Stimulated activated CD8-positive, alpha-beta memory T cell treated with anti-CD3 and anti-CD28 coated beads, Interleukin-15, amount 100 ng/mL, for 1 hour (primary cell): ENCODE data around the gene METTL26.
A peak's percentile ranks its signal among the peaks of the same experiment; 100 is the strongest.
"Not testable (repeated sequence)": the region's sequence is repeated elsewhere in the genome, so short reads cannot be mapped to it uniquely, and the experiment has no call there.

Source experiments
- DNase-seq: peaks from one replicate; pipeline ENCODE4 v3.0.0-alpha.2; 2020; ENCODE audit warnings: low read depth

The METTL26 gene

DNA sequence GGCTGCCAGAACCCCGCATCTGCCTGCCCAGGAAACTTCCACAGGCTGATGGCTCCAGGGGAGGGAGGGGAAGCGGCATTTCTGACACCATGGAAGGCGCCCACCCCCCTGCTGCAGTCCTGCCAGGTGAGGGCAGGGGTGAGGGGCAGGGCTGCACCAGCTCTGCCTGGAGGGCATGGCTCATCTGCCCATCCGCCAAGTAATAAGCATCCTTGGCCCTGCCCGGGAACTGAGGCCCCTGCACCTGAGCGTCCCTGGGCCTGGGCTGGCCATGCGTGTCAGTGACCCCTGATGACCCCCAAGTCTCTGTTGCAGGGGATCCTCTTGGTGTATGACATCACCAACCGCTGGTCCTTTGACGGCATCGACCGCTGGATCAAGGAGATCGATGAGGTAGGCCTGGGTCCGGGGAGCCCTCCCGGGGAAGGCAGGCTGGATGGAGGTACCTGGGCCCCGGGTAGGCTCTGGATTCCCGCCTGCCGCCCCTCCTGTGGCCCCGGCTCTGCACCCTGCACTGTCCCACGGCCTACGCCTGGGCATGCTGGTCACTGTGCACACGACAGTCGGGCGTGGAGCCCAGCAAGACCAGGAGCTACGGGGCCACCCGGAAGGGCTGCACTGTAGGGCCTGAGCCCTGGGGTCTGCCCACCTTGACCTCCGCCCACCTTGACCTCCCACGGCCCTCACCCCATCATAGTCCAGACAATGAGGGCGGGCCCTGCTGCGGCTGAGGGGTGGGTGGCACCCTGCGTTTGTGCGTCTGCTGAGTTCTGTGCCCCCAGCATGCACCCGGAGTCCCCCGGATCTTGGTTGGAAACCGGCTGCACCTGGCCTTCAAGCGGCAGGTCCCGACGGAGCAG, 10.8 kb downstream of the METTL26 start:
- no peak for DNase-seq

DNA sequence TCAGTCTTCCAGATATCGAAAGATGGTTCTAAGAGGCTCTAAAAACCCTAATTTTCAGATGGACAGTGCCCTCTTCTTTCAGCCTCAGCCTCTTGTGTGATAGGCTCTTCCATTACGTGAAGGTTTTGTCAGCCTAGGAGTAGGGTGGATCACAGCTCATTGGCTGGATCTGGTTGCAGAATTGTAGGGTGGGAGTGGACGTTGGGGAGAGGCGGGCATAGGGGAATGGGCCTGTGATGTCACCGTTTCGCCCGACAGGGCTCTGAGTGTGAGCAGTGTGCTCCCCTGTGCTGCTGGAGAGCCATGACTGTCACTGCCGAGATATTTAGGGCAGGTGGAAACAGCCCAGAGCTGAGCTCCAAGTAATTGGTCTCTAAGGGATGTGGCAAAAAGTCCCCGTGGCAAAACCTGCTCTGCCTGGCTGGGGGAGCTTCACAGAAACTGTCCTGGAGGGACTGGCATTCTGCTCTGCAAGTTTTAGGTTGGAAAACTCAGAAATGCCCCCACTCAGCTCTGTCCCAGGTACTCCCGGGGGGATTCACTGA, 11.5 kb downstream of the METTL26 start:
- no peak for DNase-seq

DNA sequence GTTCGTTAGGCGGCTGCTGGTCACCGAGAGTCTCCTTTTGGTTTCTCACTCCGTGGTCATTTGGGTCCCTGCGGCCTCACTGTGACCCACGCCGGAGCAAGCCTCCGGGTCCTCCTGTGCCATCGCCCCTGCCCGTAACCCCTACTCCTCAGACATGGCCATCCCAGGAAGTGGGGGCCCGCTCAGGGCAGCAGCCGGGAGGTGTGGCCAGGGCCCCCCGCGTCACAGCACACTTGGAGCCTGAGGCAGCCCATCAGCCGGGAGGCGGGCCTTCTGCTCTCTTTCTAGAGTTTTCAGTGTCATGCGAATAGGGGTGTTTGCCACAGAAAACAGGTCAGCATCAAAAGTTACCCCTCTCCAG, 13.2 kb downstream of the METTL26 start:
- no peak for DNase-seq

DNA sequence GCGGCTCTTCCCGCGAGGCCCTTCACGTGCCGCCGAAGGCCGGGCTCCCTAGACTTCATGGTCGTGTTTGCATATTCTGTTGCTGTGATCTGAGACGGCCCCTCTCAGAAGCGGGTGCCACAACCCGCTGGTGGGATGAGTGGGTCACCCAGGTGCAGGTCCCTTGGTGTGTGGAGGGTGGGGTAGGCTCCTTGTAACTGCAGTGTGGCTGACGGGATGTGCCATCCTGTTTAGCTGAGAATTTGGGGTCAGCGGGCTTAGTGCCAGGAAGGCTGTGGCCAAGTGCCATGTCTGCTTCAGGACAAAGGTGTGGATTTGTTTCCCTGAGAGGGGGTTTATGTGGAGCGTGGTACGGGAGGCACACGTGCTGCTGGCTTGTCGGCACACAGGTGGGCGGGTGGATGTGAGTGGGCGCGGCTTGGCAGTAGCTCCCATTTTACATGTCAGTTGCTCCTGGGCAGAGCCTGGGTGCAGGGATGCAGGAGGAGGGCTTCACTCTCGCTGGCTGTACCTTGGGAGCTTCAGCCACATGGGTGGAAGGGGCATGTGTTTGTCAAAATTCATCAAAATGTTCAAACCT, 14.5 kb downstream of the METTL26 start:
- DNase-seq = no peak

DNA sequence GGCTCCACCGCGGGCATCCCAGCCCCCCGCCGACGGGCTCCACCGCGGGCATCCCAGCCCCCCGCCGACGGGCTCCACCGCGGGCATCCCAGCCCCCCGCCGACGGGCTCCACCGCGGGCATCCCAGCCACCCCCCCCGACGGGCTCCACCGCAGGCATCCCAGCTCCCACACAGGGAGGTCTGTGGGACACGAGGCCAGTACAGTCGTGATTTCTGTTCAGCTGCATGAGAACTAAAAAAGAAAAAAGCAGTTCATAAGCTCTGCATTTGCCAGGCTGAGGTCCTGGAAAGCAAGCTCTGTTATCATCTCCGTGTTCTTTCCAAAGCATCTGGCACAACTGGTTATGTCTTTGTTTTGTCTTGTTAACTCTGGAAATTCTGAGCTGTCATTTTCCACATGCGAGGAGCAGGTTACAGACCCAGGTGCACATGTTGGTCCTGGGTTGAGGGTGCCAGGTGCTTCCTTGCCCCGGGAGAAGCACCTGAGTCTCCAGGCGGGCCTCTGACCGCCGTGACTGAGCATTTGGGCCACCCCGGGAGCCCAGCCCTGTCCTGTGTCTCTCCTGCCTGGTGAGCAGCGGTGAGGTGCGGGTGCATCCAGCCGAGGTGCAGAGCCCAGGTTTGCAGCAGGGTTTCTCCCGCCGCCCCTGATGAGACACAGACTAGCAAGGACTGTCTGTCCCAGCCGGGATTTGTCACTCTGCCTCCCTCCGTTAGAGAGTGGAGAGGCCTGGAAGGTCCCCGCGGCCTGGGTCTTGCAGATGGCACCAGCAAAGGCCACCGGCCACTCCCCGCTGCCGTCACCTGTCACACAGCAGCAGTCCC, 15.2 kb downstream of the METTL26 start:
- no peak for DNase-seq

DNA sequence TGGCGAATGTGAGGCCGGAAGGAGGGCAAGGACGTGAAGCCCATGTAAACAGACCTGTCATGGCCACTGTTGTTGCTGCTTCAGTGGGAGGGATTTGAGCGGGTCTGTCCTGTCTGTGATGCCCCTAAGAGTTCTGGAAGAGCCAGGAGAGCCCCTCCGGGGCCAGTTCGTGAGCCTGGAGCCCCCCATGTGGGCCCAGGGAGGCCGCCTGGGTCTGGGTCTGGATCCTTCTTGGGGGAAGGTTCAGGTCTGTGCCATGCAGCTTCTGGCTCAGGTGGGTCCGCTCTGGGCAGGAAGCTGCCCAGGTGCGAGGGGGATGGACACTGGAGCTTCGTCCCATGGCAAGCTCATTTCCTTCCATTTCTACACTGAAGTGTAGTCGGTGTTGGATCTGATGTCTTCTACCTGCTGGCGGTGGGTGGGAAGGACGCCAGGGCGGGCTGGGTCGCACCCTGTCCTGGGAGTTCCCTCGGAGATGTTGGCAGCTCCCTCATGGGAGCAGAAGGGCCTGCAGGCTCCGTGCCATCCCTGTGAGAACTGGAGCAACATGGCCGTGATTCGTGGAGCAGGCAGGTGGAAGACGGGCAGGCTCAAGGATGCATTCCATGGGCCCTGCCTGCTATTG, 16.5 kb downstream of the METTL26 start:
- DNase-seq = no peak

DNA sequence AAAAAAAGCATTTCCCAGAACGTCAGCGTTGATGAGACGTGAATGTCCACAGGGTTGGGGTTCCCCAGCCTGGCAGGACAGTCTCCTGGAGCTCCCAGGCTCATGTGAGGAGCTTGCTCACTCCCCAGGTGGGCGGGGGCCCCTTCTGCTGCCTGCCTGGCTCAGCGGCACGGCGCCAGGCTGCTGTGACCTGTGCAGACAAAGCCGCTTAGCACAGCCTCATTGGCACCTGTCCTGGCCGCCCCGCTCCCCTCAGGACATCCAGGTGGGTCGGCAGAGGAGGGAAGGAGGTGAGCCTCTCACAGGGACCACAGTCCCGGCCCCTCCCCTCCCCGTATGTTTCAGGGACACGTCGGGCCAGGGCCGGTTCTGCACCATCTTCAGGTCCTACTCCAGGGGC, 18.2 kb downstream of the METTL26 start:
- no peak for DNase-seq

DNA sequence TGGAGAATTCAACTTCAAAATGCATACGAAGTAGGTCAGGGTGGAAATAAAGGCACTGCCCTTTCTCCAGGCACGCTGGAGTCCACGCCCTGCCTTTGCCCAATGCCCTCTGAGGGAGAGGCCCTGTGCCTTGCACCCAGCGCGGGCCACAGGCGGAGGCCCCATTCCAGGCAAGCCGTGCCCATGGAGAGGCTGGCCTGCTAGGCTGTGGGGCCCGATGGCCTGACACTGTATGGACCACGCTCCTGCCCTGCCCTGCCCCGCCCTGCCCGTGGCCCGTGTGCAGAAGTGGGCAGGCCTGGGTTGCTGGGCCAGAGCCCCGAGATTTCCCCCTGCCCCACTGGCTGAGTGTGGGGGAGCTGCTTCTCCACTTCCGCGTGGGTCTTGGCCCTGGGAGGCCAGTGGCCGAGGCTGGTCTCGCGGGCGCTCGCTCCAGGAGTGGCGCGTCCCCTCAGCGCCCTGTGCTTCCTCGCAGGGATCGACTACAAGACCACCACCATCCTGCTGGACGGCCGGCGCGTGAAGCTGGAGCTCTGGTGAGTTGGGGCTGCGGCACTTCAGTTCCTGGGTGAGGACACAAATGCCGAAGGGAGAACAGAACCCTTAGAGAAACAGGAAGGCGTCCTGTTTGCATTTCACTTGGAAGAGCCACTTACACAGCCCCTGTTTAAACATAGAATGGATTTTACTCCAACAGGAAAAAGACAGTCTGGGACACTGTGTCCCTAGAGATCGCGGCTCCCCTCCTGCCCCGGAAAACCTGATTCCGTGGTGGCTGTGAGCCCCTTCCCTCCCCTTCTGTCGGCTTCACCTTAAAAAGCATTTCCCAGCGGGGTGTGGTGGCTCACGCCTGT, 19.1 kb downstream of the METTL26 start:
- DNase-seq = no peak

DNA sequence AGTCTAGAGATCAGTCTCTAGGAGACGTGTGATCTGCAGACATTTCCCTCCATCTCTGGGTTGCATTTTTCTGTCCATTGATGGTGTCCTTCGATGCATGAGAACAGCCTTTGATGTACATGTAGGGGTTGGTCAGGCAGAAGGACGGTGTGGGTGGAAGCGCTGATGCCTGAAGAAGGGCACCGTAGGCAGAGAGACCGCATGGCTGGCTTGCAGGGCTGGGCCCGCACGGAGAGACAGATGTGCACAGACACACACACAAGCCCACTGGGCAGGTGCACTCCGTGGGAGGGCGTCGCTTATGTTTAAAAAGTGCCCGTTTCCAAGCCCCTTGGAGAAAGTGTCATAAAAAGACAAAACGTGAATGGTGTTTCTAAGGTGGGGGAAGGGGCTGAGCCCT, 21.0 kb downstream of the METTL26 start:
- DNase-seq = no peak

DNA sequence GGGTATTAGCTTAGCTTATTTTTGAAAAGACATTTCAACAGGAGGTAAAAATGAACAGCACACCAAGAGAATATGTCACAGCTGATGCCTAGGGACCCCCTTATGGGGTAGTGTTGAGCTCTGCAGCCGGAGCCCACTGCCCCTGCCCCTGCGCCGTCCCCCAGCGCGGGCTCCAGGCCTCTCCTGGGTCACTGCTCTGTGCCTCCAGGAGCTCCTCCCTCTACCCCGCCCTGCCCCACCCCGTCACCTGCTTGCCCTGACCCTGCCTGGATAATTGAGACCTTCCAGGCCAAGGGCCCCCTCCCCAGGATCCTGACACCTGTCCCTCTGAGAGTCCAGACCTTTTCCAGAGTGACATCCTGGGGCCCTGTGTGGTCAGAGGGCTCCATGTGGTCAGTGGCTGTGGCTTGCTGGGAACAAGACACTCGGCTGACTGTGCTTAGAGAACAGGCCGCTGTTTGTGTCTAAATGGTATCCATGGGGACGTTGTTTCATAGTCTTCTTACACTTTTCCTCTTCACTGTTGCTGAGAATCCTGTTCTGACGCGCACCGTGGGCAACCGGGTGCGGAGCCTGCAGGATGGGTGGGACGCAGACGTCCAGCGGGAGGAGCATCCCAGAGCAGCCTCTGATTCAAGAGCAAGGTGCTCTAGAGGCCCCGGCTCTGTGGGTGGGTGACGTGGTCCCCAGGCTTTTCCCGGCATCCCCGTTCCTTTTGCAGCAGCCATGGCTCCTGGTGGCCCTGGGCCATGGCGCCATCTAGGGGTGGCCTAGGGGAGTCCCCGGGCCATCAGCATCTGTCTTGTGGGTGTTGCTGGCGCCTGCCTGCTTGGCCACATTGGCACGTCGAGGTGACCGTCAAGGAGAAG, 25.4 kb downstream of the METTL26 start:
- peak; percentile 22 for DNase-seq

DNA sequence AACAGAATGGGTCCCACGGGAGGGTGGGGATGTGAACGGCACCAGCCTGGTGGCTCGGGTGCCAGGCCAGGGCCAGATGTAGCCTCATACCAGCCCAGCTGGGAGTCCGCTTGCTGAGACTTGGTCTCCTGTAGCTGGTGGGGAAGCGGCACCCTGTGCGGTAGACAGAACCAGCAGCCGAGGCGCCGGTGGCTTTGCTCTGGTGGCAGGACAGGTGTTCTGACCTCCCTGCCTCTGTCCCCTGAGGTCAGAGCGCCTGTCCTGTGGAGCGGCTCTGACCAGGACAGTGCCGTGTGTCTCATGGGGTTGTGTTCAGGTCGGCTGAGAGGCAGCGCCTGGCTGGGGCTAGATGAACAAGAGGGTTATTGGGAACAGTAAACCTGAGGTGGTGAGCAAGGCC, 26.1 kb downstream of the METTL26 start:
- no peak for DNase-seq

DNA sequence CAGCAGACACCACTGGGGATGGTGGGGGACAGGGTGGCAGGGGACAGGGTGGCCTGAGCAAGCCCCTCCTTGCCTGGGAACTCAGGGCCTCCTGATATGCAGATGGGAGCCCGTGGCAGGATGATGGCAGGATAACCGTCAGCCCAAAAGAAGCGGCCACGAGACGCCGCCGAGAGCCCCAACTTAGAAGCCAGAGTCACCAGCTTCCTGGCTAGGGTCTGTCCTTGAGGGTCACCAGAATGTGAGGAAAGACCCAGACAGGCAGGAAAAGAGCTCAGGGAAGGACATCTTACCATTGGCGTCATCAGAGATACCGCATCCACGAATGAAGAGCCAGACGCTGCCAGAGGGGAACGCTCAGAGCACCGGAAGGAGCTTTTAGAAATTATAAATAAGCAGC, 26.8 kb downstream of the METTL26 start:
- no peak for DNase-seq

DNA sequence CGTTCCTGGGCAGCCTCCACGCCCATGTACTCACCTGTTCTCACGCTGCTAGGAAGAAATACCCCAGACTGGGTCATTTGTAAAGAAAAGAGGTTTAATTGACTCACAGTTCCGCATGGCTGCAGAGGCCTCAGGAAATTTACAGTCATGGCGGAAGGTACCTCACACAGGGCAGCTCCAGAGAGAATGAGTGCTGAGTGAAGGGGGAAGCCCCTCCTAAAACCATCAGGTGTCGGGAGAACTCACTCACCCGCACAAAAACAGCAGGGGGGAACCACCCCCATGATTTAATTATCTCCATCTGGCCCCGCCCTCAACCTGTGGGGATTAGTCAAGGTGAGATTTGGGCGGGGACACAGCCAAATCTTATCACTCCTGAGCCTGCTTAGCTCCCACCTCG, 28.1 kb downstream of the METTL26 start:
- no peak for DNase-seq

DNA sequence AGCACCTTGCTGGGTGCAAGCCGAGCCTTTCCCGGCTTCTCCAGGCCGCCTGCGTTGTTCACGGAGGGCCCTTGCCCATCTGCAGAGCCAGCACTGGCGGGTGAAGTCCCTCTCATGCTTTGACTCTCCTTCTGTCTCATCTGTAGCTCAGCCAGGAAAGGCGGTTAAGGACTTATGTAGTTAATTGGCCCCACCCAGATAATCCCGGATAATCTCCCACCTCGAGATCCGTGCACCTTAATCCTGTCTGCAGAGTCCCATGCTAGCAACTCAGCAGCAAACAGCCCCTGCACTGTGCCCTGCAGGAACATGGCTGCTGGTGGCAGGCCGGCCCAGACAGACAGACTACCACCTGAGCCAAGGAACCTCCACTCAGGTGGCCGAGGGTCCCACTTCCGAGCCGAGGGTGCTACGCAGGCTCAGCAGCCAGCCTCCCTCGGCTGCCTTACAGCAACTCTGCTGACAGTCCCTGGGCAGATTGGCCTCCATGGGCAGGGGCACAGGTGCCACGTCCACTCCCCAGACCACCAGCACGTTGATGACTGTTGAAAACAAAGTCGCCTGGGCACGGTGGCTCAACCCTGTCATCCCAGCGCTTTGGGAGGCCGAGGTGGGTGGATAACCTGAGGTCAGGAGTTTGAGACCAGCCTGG, 29.3 kb downstream of the METTL26 start:
- no peak for DNase-seq

DNA sequence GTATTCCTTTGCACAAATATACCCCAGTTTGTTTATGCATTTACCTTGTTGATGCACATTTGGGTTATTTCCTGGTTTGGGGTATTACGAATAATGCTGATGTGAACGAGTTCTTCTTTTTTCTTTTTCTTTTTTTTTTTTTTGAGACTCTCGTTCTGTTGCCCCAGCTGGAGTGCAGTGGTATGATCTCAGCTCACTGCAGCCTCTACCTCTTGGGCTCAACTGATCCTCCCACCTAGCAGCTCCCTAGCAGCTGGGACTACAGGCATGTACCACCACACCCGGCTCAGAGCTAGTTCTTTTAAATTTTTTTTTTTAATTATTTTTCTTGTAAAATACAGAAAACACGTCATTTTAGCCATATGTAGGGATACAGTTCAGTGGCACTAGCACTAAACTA, 32.2 kb downstream of the METTL26 start:
- DNase-seq = no peak

DNA sequence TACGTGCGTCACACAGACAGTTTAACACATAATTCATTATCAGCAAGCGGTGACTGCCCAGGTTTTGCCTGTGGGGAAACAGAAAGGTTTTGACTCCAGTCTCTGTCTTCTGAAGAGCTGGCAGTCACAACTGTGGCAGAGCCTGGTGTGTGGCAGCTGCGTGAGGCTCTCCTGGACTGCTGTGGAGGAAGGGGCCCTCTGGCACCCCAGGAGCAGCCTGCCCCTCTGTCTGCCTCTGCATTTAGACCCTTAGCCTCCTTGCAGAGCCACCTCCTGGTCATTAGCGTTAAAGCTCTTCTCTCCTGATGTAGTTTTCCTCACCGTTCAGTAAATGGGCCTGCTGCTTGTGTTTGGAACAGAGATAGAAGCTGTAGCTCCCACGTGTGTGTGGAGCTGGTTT, 35.3 kb downstream of the METTL26 start:
- DNase-seq = no peak

DNA sequence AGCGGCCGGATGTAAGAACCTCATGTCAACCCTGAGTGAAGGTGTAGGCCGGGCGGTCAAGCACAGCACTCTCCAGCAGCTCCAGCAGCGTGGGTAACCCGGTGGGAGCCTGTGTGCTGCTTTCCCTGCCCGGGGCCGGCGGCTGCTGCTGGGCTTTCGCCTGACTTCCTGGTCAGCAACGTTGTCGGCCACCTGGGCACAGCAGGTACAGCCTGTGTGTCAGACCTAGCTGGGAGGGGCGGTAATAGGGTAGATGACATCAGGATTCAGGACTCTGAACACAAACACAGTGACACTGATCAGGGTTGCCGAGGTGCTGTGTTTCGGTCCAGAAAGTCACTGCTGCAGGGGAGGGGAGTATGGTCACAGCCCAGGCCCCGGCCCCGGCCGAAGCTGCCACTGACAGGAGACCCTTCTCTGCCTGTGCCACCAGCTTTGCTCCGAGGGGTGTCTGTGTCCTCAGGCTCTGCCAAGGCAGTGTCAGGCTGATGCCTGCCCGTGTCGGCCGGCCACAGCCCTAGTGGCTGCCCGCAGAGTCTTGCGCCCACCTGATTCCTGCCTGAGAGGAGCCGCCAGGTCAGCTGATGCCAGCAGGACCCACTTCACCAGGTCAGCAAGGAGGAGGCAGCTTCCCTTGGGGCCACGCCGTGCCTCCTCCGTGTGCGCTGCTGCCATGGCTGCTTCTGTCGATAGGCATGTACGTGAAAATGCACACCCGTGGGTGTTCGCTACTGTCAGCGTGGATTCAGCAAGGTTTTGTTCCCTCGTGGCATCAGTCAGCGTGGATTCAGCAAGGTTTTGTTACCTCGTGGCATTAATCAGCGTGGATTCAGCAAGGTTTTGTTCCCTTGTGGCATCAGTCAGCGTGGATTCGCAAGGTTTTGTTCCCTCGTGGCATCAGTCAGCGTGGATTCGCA, 37.0 kb downstream of the METTL26 start:
- DNase-seq = no peak

DNA sequence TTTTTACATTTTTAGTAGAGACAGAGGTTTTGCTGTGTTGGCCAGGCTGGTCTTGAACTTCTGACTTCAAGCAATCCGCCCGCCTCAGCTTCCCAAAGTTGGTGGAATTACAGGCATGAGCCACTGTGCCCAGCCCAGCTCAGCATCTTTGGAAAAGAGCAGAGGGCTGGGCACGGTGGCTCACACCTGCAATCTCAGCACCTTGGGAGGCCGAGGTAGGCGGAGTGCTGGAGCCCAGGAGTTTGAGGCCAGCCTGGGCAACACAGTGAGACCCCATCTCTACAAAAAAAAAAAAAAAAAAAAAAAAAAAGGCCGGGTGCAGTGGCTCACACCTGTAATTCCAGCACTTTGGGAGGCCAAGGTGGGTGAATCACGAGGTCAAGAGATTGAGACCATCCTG, 38.5 kb downstream of the METTL26 start:
- DNase-seq = not testable (repeated sequence)

DNA sequence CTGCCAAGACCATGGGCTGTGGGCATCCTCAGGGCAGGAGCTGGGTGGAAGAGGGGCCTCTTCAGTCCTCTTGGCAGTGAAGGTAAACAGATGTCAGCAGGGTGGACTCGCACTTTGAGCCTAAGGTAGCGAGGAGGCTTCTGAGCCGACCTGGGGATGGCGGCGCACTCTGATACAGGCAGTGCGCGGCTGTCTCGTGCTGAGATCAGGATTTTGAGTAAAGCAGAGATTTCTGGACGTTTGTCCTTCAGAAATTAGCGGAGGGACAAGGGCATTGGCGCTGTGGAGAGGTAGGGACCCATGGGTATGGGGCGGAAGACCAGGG, 39.4 kb downstream of the METTL26 start:
- no peak for DNase-seq
